ENCODE data around the gene TNN. TPM values are rescaled to one million over a fixed set of nuclear protein-coding genes. Genes with fewer than 3 reads are reported as not detected.

TNN gene, protein sequence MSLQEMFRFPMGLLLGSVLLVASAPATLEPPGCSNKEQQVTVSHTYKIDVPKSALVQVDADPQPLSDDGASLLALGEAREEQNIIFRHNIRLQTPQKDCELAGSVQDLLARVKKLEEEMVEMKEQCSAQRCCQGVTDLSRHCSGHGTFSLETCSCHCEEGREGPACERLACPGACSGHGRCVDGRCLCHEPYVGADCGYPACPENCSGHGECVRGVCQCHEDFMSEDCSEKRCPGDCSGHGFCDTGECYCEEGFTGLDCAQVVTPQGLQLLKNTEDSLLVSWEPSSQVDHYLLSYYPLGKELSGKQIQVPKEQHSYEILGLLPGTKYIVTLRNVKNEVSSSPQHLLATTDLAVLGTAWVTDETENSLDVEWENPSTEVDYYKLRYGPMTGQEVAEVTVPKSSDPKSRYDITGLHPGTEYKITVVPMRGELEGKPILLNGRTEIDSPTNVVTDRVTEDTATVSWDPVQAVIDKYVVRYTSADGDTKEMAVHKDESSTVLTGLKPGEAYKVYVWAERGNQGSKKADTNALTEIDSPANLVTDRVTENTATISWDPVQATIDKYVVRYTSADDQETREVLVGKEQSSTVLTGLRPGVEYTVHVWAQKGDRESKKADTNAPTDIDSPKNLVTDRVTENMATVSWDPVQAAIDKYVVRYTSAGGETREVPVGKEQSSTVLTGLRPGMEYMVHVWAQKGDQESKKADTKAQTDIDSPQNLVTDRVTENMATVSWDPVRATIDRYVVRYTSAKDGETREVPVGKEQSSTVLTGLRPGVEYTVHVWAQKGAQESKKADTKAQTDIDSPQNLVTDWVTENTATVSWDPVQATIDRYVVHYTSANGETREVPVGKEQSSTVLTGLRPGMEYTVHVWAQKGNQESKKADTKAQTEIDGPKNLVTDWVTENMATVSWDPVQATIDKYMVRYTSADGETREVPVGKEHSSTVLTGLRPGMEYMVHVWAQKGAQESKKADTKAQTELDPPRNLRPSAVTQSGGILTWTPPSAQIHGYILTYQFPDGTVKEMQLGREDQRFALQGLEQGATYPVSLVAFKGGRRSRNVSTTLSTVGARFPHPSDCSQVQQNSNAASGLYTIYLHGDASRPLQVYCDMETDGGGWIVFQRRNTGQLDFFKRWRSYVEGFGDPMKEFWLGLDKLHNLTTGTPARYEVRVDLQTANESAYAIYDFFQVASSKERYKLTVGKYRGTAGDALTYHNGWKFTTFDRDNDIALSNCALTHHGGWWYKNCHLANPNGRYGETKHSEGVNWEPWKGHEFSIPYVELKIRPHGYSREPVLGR (N-terminal part only)
- not detected in 2 replicates for total RNA-seq

DNA sequence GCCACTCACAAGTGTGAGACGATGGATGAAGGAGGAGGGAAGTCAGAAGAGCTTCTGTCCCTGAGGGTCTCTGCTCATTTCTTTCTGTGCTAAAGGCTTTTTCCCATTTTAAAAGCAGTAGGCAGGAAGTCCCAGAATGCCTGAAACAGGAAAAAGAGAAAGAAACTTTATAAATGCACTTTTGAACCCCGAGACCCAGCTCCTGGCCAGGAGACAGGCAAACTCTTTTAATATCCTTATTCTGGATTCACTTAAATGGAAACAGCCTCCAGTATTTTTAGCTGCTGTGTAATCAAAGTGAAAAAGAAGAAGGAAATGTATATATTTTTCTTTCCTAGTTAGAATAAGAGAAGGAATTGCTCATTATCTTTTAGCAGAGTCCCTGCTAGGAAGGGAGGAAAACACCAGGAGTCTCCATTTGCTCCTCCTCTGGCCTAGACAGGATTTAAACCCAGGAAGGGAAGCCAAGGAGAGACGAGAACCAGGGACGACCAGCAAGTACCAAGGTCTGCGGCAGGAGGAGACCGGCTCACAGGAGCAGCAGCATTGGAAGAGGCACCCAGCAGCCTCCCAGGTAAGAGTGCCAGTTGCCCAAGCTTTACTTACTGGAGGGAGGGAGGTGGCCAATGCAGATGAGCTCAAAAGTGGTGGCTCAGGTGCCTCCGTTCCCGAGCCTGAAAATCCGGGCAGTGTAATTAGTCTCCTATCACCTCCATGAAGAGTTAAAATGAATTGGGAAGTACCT is at the start of gene TNN:
TNN (plus strand) TSS at position 472 of the 745 bp plus-strand sequence. CDS start 9,586 bp downstream, outside the sequence.

DNA sequence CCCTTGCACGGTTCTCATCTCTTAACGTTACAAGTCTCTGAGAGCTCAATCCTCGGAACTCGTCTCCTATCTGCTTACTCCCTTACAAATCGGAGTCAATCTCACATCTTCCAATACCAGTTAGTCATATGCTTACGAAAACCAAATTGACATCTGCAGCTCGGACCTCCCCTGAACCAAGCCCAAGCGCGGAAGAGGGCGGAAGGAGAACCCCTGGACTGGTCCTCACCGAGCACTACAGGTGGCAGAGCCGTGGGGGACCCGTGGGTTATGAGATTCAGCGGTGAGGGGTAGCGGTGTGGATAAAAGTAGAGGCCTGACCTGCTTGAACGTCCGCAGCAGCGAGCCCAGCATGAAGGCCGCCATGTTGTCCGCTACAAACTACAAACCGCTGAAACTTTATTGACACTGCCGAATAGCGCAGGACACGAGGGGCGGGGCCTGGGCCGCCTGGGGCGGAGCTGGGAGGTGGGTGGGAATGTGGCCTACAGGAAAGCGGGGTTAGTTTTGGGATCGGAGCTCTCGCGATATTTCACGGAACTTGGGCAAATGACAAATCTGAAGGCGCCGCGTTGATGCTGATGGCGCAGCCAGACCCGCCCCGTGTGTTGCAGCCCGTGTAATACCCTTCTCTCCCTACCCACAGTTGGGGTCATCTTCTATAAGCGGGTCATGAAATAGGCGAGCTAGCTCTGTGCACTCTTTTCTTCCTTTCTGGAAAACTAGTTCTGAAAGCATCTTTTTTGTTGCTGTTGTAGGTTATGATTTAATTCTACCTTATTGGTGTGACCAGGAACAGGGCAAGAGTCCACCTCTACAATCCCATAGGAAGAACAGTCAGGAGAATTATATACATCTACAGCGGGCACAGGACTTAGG is 44.4 kb upstream of the TNN start, which contains the start of gene MRPS14:
MRPS14 (minus strand) TSS at position 383 of the 879 bp plus-strand sequence; CDS start at position 366, 17 bp downstream.

DNA sequence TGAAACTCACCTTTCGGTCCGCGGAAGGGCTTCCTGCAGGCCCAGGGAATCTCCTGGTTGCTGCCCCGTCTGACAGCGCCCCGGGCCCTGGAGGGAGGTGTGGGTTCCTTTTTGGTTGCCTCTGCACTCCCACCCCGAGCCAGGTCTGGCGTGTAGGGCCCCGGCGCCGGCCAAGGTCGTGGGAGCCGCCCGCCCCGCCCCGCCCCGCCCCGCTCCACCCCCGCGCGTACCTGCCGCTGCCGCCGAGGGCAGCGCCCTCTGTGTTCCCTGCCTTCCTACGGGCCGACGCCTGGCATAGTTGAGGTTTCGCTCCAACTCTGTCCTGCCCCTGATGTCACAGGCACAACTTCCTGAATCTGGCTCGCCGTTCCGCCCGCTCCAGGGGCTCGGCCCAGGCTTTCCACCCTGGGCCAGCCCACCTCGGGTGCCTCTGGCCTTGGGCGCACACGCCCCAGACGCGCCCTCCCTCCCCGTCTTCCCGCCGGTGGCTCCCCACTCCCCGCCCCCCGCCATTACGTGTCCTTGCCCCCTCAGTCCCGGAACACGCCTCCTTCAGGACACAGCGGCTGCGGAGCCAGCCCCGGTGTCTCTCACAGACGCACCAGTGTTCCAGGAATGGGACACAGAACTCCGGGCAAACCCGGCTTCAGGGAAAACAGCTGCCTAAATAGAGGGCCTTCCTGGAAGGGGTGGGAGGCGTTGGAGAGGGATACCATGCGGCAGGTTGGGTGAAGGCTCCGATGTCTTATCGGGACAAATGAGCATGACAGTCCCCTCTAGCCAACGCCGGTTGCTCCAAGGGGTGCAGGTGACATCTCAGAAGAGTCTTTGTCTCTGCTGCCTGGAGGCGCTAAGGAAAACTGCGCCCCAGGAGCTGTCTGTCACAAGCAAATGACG is 125.2 kb downstream of the TNN start, which contains the start of gene KIAA0040:
KIAA0040 (minus strand) TSS at position 147 of the 897 bp plus-strand sequence. CDS start 31,763 bp downstream, outside the sequence.

Small RNA genes lying within 50 kb of the gene (small RNA-seq; reads per million reads assigned to genes)
- gene RF00019 (ENCODE audit: low replicate concordance) = not detected

Other genes starting within 250 kb of the TNN start
- gene CACYBP, start 67.9 kb upstream of the TNN start, total RNA-seq = 59.7 and 104 TPM in 2 replicates
- gene MRPS14, start 44.4 kb upstream of the TNN start, total RNA-seq = 14.4 and 14.7 TPM in 2 replicates
- 0.66 and 1.1 TPM in 2 replicates for gene KIAA0040, start 124.9 kb downstream of the TNN start, total RNA-seq